ENCODE data around the gene B4GALNT1. TPM values are rescaled to one million over a fixed set of nuclear protein-coding genes. Genes with fewer than 3 reads are reported as not detected.
A peak's percentile ranks its signal among the peaks of the same experiment; 100 is the strongest.
"Not testable (repeated sequence)": the region's sequence is repeated elsewhere in the genome, so short reads cannot be mapped to it uniquely, and the experiment has no call there.

Gene B4GALNT1
- total RNA-seq (0.51 and 2.3 TPM in 2 replicates), polyA plus RNA-seq (1.3 and 3.4 TPM in 2 replicates), polyA minus RNA-seq (ENCODE audit: low replicate concordance) (1.4 and 24.5 TPM in 2 replicates)
- polyA plus RNA-seq (2012) = 1.1 and 3.2 TPM in 2 replicates

- Histone ChIP-seq H3K27me3 (ENCODE audit: control insufficient read depth, insufficient read depth, low read length) (peaks cover 11% of the 10 kb centered on the region), H4K20me1 (ENCODE audit: control insufficient read depth, extremely low read depth, insufficient read depth, low read length) (no peaks in the 10 kb centered on the region), H3K9ac (ENCODE audit: insufficient read depth, low read length) (peak within 1 kb of the TSS; percentile 42), H3K4me2 (ENCODE audit: extremely low read depth, insufficient read depth, low read length) (peak within 1 kb of the TSS; percentile 88), H2AFZ (ENCODE audit: low read length) (peak within 1 kb of the TSS; percentile 70), H3K79me2 (ENCODE audit: control insufficient read depth, insufficient read depth, low read length) (no peaks in the 10 kb centered on the region), H3K4me3 (replicated peaks in 1 of 4; ENCODE audit: control extremely low read depth in 1 of 4, insufficient read depth in 1 of 4, low read depth in 3 of 4, low read length in 4 of 4) (peak within 1 kb of the TSS in 3 of 4 experiments; percentile 50 to 60 (median 60)), H3K27ac (ENCODE audit: insufficient read depth, low read length) (no peak within 1 kb of the TSS), H3K4me1 (ENCODE audit: control insufficient read depth, extremely low read depth, insufficient read depth, low read length) (no peaks in the 10 kb centered on the region), H3K36me3 (ENCODE audit: control insufficient read depth, insufficient read depth, low read length) (no peaks in the 10 kb centered on the region), H3K9me3 (ENCODE audit: control insufficient read depth, insufficient read depth, low read depth, low read length) (no peaks in the 10 kb centered on the region)
- peak; percentile 43 to 55 for DNase-seq (ENCODE audit: low read depth in 2 of 2)
- TF ChIP-seq CTCF (conservative IDR thresholded peaks at IDR 0.05 in 1 of 2, IDR thresholded peaks at IDR 0.05 in 1 of 2; ENCODE audit: low read depth in 1 of 2, low read length in 2 of 2) (peak; percentile 69 to 74), EZH2 (IDR thresholded peaks at IDR 0.05; ENCODE audit: low read length, missing control alignments) (peak; percentile 29)
Measured at GRCh38 chr12:57632958-57633840, at the start of gene B4GALNT1. TSS of gene B4GALNT1 (minus strand) at chr12:57633201. CDS start at chr12:57632132, 1,069 bp downstream.

- Histone ChIP-seq H3K4me3 (replicated peaks in 1 of 4; ENCODE audit: control extremely low read depth in 1 of 4, insufficient read depth in 1 of 4, low read depth in 3 of 4, low read length in 4 of 4) (no peak overlapping the region), H3K27ac (ENCODE audit: insufficient read depth, low read length) (no peak overlapping the region), H3K79me2 (ENCODE audit: control insufficient read depth, insufficient read depth, low read length) (no peaks in the 10 kb centered on the region), H3K9me3 (ENCODE audit: control insufficient read depth, insufficient read depth, low read depth, low read length) (no peaks in the 10 kb centered on the region), H3K27me3 (ENCODE audit: control insufficient read depth, insufficient read depth, low read length) (no peaks in the 10 kb centered on the region), H4K20me1 (ENCODE audit: control insufficient read depth, extremely low read depth, insufficient read depth, low read length) (no peaks in the 10 kb centered on the region), H3K36me3 (ENCODE audit: control insufficient read depth, insufficient read depth, low read length) (no peaks in the 10 kb centered on the region), H3K4me1 (ENCODE audit: control insufficient read depth, extremely low read depth, insufficient read depth, low read length) (no peaks in the 10 kb centered on the region), H2AFZ (ENCODE audit: low read length) (no peak overlapping the region), H3K9ac (ENCODE audit: insufficient read depth, low read length) (no peak overlapping the region), H3K4me2 (ENCODE audit: extremely low read depth, insufficient read depth, low read length) (no peak overlapping the region)
- no peak for DNase-seq (ENCODE audit: low read depth in 2 of 2)
- TF ChIP-seq CTCF (conservative IDR thresholded peaks at IDR 0.05 in 1 of 2, IDR thresholded peaks at IDR 0.05 in 1 of 2; ENCODE audit: low read depth in 1 of 2, low read length in 2 of 2) = no peak
- no peak for TF ChIP-seq EZH2 (IDR thresholded peaks at IDR 0.05; ENCODE audit: low read length, missing control alignments)
Measured at GRCh38 chr12:57679697-57680096, 46.7 kb upstream of the B4GALNT1 start.

- DNase-seq (ENCODE audit: low read depth in 2 of 2); H3K27me3 ChIP-seq (ENCODE audit: control insufficient read depth, insufficient read depth, low read length); H3K79me2 ChIP-seq (ENCODE audit: control insufficient read depth, insufficient read depth, low read length); H3K9ac ChIP-seq (ENCODE audit: insufficient read depth, low read length); H4K20me1 ChIP-seq (ENCODE audit: control insufficient read depth, extremely low read depth, insufficient read depth, low read length); H3K27ac ChIP-seq (ENCODE audit: insufficient read depth, low read length); H2AFZ ChIP-seq (ENCODE audit: low read length); H3K4me2 ChIP-seq (ENCODE audit: extremely low read depth, insufficient read depth, low read length); H3K4me3 ChIP-seq (replicated peaks in 1 of 4; ENCODE audit: control extremely low read depth in 1 of 4, insufficient read depth in 1 of 4, low read depth in 3 of 4, low read length in 4 of 4); H3K9me3 ChIP-seq (ENCODE audit: control insufficient read depth, insufficient read depth, low read depth, low read length); H3K36me3 ChIP-seq (ENCODE audit: control insufficient read depth, insufficient read depth, low read length); H3K4me1 ChIP-seq (ENCODE audit: control insufficient read depth, extremely low read depth, insufficient read depth, low read length): not testable (repeated sequence)
Measured at GRCh38 chr12:57677947-57678346, 44.9 kb upstream of the B4GALNT1 start.

Measured in fibroblast of lung (primary cell).